Hepatocyte (in vitro differentiated cells): ENCODE data around the gene INTS13.

Experiments
- EZH2 ChIP-seq: fragments of 200-600 bp; sonication (generic); IDR thresholded peaks from 2 replicates; pipeline ENCODE4 v1.6.1; 2016; ENCODE audit warnings: antibody characterized with exemption, mild to moderate bottlenecking, borderline replicate concordance
- EZH2phosphoT487 ChIP-seq: fragments of 200-600 bp; sonication (generic); IDR thresholded peaks from one replicate; pipeline ENCODE4 v1.6.1; 2018; ENCODE audit warnings: antibody characterized with exemption, mild to moderate bottlenecking, low read depth, moderate library complexity; ENCODE audit not compliant: unreplicated experiment, severe bottlenecking
- TF ChIP-seq, protein P1 (sequence below): fragments of 200-600 bp; sonication (generic); IDR thresholded peaks from 2 replicates; pipeline ENCODE4 v1.5.1; 2016; ENCODE audit warnings: antibody characterized with exemption, mild to moderate bottlenecking; ENCODE audit not compliant: poor library complexity

DNA sequence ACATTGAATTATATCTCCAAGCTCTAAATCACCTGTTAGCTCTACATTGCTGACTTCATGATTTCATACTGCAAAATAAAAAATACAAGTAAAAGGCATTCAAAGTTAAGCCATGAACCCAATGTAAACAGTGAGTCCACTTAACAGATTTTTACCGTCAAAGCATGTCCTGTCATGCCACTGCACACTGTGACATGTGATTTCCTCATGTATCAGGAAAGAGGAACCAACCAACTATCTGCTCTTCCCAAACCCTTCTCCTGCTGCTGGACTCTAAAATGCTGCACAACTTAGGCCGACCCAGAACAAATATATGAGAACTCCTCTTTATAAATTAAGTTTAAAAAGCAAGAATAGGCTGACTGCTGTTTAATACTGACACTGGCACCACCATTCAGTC is 38.9 kb upstream of the INTS13 start:
- TF ChIP-seq, protein P1, sequence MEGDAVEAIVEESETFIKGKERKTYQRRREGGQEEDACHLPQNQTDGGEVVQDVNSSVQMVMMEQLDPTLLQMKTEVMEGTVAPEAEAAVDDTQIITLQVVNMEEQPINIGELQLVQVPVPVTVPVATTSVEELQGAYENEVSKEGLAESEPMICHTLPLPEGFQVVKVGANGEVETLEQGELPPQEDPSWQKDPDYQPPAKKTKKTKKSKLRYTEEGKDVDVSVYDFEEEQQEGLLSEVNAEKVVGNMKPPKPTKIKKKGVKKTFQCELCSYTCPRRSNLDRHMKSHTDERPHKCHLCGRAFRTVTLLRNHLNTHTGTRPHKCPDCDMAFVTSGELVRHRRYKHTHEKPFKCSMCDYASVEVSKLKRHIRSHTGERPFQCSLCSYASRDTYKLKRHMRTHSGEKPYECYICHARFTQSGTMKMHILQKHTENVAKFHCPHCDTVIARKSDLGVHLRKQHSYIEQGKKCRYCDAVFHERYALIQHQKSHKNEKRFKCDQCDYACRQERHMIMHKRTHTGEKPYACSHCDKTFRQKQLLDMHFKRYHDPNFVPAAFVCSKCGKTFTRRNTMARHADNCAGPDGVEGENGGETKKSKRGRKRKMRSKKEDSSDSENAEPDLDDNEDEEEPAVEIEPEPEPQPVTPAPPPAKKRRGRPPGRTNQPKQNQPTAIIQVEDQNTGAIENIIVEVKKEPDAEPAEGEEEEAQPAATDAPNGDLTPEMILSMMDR: no peak
- TF ChIP-seq EZH2 (no peak), EZH2phosphoT487 (no peak)
